GM18508 (cell line): ENCODE measurements around the gene DHX30.
"Not testable (repeated sequence)": the region's sequence is repeated elsewhere in the genome, so short reads cannot be mapped to it uniquely, and the experiment has no call there.

Experiments used
- ATAC-seq: cut with Tn5 transposase; IDR thresholded peaks from one replicate; pipeline ENCODE4 v1.9.1; 2021; ENCODE audit warnings: moderate number of reproducible peaks; ENCODE audit not compliant: insufficient read depth, unreplicated experiment

The DHX30 gene

DNA sequence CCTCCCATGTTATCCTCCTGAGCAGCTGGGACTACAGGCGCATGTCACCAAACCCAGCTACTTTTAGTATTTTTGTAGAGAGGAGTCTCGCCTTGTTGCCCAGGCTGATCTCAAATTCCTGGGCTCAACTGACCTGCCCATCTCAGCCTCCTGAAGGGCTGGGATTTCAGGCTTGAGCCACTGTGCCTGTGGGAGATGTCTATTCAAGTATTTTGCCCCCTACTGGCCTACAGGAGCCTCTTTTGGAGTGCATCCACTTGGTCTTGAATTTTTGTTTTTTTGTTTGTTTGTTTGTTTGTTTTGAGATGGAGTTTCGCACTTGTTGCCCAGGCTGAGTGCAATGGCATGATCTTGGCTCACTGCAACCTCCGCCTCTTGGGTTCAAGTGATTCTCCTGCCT lies 3.2 kb upstream of the DHX30 start:
- no peak for ATAC-seq

- no peak for ATAC-seq
These were observed 615 bp downstream of the DHX30 start for GRCh38 chr3:47803480-47804025.

- ATAC-seq = no peak
These were observed 1.6 kb downstream of the DHX30 start for GRCh38 chr3:47804577-47804976.

DNA sequence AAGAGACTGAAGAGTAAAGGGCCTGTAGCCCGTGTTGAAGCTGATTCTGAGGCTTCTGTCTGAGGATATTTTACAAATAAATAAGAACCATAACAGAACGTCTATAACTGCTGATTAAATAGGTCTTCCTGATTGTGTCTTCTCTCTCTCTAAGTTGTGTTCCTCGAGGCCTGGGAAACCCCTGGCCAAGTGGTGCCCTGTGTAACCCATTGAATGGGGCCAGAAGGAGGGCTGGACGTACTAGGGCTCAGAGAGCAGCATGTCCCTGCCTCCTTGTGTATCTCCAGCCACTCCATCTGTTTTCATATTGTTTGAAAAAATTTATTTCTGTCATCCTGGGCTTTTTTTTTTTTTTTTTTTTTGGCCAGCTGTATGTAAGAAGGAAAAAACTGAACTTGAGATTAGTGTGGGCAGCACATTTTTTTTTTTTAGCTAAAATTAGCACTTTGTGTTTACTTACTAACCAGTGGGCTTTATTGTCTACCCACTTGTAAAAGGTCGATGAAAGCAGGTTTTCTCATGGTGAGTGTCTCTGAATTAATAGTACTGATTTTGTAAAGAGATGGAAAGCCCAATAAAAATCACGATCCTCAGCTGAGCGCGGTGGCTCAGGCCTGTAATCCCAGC lies 10.7 kb downstream of the DHX30 start:
- ATAC-seq = no peak

- no peak for ATAC-seq
These were observed 14.7 kb downstream of the DHX30 start for GRCh38 chr3:47817609-47818008.

DNA sequence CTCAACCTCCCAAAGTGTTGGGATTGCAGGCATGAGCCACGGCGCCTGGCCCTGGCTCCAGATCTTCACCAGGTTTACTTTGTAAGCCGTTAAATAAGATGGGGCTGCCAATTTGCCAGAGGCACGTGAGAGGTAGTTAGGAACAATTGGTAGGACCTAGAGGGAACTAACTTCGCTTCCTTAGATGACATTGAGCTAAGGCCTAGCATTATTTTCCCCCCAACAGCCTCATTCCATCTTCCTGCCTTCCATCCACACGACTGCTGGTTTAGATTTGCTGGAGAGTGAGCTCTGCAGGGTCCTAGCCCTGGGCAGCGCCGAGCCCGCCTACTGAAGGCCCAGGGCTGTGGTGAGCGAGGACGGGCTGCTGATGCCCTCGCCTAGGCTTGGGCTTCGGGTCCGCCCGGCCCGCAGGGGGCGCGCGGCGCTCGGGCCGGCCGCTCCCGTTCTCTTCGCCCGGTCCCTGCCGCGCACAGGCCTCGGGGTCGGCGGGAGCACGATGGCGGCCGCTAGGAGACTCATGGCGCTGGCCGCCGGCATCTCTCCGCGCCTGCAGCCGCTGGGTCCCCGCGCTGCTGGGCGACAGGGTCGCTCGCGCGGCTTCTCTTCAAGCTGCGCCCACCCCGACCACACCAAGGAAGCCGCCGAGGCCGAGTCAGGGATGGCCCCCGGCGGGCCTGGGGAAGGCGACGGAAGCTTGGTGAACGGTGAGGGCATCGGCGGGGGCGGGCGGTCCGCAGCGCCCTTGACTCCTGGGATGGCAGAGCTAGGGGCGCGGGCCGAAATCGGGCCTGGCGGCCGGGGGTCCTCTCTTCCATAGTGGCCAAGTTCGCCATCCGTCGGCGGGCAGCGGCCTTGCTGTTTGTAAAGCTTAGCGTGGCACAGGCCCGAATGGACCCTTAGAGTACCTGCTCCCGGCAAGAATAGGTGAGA lies 21.9 kb downstream of the DHX30 start:
- ATAC-seq = no peak

DNA sequence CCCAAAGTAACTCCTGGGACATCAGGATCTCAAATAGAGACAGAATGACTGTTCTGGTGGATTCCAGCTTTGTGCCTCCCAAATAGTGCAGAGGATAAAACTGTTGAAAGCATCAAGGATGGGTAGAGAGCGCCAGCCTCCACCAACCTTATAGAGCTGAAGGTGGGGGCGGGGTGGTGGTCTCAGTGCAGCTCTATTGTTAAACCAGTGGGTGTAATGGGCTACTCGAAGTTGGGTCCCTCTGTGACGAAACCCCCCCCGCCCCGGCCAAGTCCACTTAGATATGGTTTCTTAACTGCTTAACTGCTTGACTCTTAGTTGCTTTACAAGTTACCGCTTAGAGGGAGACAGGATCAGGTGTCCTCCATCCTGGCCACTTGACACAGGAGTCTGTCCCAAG lies 22.7 kb downstream of the DHX30 start:
- no peak for ATAC-seq

GRCh38 chr3:47829482-47829881 lies 26.5 kb downstream of the DHX30 start:
- not testable (repeated sequence) for ATAC-seq

DNA sequence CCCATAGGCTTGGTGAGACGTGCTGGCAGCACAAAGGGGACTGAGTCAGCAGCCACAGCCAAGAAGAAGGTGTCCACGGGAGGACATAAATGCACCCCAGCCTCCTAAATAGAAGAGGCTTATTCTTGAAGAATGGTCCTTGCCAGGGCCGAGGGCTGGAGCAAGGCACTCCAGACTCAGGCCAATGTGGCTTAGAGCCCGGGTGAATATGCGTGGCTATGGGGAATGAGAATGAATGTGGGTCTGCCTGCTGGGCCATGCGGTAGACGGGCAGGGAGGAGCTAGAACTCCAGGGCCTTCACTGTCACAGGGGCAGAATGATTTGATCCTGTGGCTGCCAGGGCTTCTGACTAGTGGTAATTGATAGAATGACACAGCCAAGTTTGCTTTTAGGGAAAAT lies 34.0 kb downstream of the DHX30 start:
- ATAC-seq = no peak

- ATAC-seq = no peak
These were observed 35.6 kb downstream of the DHX30 start for GRCh38 chr3:47838503-47838902.

DNA sequence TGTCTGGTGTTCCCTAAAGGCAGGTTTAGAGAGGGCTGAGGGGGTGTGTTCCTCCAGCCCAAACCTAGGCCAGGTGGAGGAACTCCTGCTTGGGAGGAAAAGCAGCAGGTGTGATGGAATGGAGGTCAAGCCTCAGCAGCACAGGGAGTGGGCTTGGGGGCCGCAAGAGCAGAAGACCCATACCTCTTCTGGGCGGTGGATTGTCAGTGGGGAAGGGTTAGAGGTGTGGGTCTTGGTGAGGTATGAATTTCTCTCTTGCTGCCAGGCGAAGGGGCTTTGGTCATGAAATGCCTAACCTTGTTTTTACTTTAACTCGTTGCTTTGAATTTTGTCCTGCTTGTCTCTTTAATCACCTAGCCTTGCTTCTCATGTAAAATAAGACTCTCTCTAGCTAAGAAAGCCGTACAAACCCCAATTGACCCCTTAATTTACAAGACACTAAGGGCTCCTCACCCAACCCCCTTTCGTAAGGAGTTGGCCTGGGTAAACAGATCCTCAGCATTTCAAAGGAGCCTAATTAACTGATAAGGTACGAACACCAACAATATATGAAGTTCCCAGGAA lies 38.9 kb downstream of the DHX30 start:
- no peak for ATAC-seq

GRCh38 chr3:47846186-47846879 lies 43.4 kb downstream of the DHX30 start:
- no peak for ATAC-seq

DNA sequence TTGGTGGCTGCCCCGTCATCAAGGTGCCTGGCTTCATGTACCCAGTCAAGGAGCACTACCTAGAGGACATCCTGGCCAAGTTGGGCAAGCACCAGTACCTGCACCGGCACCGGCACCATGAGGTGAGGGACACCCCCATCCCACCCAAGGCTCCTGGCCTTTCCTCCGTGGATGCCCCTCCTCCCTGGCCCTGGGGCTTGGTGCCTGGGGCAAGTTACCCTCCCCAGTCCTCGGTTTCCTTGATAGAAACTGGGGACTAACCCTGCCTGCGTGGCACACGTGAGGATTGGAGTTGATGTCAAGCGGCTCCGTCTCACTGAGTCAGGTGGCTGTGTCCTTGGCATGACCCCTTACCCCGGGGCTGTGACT lies 43.9 kb downstream of the DHX30 start:
- ATAC-seq = no peak

DNA sequence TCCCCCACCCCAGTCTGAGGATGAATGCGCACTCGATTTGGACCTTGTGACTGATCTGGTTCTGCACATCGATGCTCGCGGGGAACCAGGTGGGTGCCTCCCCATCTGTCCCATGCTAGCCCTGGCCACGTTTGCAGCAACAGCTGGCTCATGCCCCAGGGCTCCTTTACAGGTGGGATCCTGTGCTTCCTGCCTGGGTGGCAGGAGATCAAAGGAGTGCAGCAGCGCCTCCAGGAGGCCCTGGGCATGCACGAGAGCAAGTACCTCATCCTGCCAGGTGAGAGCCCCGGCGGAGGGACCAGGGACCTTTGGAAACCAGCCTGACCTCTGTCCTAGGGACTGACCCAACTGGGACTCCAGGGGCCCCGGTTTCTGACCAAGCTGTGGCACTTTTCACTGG lies 44.3 kb downstream of the DHX30 start:
- no peak for ATAC-seq

GRCh38 chr3:47847801-47848518 lies 45.0 kb downstream of the DHX30 start:
- ATAC-seq = no peak

- no peak for ATAC-seq
These were observed 45.7 kb downstream of the DHX30 start for GRCh38 chr3:47848599-47849117.

GRCh38 chr3:47849186-47849698 lies 46.3 kb downstream of the DHX30 start:
- no peak for ATAC-seq

DNA sequence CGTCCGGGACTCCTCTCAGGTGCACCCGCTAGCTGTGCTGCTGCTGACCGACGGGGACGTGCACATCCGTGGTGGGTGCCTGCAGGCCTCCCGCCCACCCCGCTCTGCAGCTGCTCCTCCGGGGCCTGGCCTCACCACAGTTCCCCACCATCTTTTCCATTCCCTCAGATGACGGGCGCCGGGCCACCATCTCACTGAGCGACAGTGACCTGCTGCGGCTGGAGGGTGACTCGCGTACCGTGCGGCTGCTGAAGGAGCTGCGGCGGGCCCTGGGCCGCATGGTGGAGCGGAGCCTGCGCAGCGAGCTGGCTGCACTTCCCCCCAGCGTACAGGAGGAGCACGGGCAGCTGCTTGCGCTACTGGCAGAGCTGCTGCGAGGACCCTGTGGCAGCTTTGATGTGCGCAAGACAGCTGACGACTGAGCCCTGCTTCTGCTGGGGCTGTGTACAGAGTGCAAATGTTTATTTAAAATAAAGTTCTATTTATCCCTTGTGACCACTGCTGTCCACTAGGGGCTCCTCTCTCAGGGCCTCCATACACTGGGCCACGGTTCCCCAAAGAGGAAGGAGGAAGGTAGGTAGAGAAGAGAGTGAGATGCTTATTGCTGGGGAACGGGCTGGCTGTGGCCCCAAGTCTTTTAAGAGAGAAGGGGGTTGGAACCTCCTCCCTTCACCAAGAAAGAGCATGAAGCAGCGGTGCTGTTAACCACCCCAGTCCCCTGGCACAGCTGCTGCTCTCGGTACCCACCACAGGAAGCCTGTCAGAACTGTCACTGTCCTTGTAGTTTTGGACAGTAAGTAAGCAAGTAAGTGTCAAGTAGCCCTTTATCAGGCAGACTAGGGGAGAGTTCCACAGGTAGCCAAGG lies 47.0 kb downstream of the DHX30 start:
- ATAC-seq = no peak
